ENCODE results near the gene TMEM232.

The TMEM232 gene

DNA sequence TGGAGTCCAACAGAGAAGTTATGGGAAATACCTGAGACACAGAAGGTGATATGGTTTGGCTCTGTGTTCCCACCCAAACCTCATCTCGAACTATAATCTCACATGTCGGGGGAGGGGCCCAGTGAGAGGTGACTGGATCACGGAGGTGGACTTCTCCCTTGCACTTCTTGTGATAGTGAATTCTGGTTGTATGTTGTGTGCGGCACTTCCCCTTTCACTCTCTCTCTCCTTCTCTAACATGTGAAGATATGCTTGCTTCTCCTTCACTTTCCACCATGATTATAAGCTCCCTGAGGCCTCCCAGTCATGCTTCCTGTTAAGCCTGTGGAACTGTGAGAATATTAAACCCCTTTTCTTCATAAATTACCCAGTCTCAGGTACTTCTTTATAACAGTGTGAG lies 96.1 kb downstream of the TMEM232 start:
- TF ChIP-seq CTCF (IDR thresholded peaks at IDR 0.05), result no peak
- Histone ChIP-seq H3K4me3 (no peak overlapping the region), H3K27ac (no peak overlapping the region)
- no peak for DNase-seq (ENCODE audit: low spot score)

DNA sequence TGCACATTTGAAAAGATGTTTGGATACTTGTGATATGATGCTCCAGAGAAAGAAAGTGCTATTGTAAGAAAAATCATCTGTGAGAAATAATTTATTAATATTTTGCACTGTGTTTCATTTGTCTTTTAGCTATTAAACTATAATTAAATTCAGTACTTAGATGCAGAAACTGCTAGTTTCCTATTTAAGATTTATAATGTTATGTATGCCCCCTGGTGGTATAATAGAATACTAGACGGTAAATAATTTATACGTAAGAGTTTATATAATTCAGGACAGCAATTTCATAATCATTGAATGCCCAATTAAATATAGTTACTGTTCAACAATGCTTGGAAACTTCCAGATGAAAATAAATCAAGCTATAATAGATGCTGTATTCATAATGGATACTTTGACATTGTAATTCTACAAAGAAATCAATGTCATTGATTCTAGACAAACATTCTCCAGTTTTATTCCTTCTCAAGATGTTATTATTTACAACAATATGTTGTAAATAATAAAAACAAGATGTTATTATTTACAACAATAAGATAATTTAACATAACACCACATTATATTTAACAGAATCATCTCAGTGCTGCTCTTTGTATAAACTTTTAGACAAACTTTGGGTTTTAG lies 101.0 kb downstream of the TMEM232 start:
- no peak for DNase-seq (ENCODE audit: low spot score)
- peak; percentile 29 for TF ChIP-seq CTCF (IDR thresholded peaks at IDR 0.05)
- Histone ChIP-seq H3K27ac (no peak overlapping the region), H3K4me3 (no peak overlapping the region)

- no peak for TF ChIP-seq CTCF (IDR thresholded peaks at IDR 0.05)
- Histone ChIP-seq H3K4me3 (no peak overlapping the region), H3K27ac (no peak overlapping the region)
- no peak for DNase-seq (ENCODE audit: low spot score)
Measured at GRCh38 chr5:110623874-110624273, 102.6 kb downstream of the TMEM232 start.

GRCh38 chr5:110618941-110619340 lies 107.5 kb downstream of the TMEM232 start:
- TF ChIP-seq CTCF (IDR thresholded peaks at IDR 0.05), result no peak
- H3K4me3 ChIP-seq, result no peak overlapping the region
- H3K27ac ChIP-seq, result no peak overlapping the region
- DNase-seq (ENCODE audit: low spot score), result no peak

DNA sequence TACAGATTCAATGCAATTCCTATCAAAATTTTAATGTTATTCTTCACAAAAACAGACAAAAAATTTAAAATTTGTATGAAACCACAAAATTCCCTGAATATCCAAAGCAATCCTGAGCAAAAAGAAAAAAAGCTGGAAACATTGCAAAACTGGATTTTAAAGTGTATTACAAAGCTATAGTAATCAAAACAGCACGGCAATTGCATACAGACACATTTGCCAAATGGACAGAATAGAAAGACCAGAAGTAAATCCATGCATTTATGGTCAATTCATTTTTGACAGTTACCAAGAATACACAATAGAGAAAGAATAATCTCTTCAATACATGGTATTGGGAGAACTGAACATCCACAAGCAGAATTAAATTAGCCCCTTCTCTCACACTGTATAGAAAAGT lies 110.5 kb downstream of the TMEM232 start:
- no peak for DNase-seq (ENCODE audit: low spot score)
- Histone ChIP-seq H3K4me3 (no peak overlapping the region), H3K27ac (no peak overlapping the region)
- no peak for TF ChIP-seq CTCF (IDR thresholded peaks at IDR 0.05)

- TF ChIP-seq CTCF (IDR thresholded peaks at IDR 0.05), result no peak
Measured at GRCh38 chr5:110612794-110613247, 113.7 kb downstream of the TMEM232 start.

DNA sequence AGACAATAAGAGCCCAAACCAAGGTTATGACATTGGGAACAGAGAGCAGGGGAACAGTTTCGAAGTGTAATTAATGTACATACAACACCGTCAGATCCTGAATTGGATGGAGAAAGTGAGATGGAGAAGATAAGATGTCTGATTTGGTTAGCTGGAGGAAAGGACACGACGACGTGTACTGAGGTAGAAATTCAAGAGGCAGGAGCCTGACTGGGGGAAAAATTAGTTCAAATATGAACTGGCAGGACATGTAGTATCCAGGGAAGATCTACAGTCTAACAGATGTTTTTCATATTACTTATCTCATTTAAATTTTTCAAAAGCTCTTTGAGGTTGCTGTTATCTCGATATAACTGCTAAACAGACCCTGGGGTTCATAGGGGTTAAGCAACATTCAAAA lies 114.7 kb downstream of the TMEM232 start:
- no peak for TF ChIP-seq CTCF (IDR thresholded peaks at IDR 0.05)
- Histone ChIP-seq H3K27ac (no peak overlapping the region), H3K4me3 (no peak overlapping the region)
- DNase-seq (ENCODE audit: low spot score), result no peak

More at GRCh38 chr5:110612794-110613247, 113.7 kb downstream of the TMEM232 start:
- no peak overlapping the region for H3K4me3 ChIP-seq
- DNase-seq (ENCODE audit: low spot score), result no peak
- no peak overlapping the region for H3K27ac ChIP-seq
